ENCODE data around the gene SPRY1. TPM values are rescaled to one million over a fixed set of nuclear protein-coding genes. Genes with fewer than 3 reads are reported as not detected.
A peak's percentile ranks its signal among the peaks of the same experiment; 100 is the strongest.

Gene SPRY1
- total RNA-seq, 1 donor from 2014 or later: 86.6 TPM

DNA sequence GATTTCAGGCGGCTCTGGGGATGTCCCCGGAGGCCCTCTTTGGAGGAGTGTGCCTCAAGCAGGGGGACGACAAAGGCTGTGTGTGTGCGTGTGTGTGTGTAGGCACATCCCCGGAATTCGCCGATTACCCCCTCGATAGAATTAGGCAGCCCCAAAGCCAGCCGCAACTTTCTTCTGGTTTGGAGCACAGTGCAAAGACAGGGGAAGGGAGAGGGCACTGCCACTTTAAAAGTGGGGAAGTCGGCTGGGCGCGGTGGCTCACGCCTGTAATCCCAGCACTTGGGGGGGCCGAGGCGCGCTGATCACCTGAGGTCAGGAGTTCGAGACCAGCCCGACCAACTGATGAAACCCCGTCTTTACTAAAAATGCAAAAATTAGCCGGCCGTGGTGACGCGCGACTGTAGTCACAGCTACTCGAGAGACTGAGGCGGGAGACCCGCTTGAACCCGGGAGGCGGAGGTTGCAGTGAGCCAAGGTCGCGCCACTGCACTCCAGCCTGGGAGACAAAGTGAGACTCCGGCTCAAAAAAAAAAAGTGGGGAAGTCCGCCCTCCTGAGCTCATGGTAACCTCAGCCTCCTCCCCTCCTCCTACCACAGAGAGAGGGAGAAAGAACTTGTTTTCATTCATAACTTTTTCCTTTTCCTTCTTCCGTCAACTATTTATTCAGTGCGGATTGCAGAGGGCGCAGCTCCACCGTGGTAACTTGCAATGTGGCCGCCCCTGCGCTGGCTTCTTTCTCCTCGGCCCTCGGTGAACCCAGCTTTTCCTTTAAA, 2.4 kb downstream of the SPRY1 start:
- Histone ChIP-seq H3K4me1 (peaks cover 11% of the 10 kb centered on the region), H3K9me3 (no peaks in the 10 kb centered on the region), H3K4me3 (peak overlapping the region; percentile 75), H3K36me3 (peaks cover 26% of the 10 kb centered on the region), H3K27me3 (ENCODE audit: low read depth) (no peaks in the 10 kb centered on the region), H3K27ac (peak overlapping the region; percentile 93)
- DNase-seq (peak; percentile 83), ATAC-seq (peak; percentile 54 to 64)
- TF ChIP-seq, protein P1, sequence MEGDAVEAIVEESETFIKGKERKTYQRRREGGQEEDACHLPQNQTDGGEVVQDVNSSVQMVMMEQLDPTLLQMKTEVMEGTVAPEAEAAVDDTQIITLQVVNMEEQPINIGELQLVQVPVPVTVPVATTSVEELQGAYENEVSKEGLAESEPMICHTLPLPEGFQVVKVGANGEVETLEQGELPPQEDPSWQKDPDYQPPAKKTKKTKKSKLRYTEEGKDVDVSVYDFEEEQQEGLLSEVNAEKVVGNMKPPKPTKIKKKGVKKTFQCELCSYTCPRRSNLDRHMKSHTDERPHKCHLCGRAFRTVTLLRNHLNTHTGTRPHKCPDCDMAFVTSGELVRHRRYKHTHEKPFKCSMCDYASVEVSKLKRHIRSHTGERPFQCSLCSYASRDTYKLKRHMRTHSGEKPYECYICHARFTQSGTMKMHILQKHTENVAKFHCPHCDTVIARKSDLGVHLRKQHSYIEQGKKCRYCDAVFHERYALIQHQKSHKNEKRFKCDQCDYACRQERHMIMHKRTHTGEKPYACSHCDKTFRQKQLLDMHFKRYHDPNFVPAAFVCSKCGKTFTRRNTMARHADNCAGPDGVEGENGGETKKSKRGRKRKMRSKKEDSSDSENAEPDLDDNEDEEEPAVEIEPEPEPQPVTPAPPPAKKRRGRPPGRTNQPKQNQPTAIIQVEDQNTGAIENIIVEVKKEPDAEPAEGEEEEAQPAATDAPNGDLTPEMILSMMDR (IDR thresholded peaks at IDR 0.05): no peak
- intact Hi-C loops (cut with DNase I): loop anchor here (10.0 kb wide), 1 partner anchor 266 kb away; no protein-coding TSS in a partner anchor

DNA sequence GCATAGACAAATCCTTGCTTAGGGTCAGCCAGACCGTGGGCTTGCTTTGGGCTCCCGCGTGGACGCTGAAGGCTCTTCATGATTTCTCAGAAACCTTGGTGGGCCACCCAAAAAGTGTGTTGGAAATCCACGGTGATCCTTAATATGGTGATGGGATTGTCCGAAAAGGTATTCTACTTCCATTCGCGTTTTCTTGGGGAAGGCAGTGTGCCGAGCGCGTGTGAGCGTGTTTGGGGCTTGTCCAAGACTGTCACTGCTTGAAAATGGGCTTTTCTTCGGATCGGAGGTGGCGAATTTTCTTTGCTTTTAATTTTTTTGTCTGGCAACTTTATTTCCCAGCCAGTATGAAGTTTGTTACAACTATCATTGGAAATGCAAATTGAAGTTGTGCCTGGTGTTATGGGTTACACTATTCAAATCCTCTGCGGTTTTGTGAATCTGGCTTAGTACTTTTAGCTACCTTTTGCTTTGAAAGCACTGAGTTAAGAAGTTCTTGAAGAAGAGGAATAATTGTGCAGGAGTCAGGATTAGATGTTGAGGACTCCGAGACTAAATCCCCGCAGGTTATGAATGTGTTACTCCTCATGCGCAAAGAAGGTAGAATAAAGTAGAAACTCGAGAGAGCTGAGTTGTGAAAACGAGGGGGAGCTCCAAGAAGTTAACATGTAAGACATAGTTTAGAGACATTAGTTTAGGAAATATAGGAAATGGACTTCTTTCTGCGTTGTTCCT, 3.2 kb downstream of the SPRY1 start:
- H3K4me3 ChIP-seq: peak overlapping the region; percentile 75
- TF ChIP-seq, protein P1 (IDR thresholded peaks at IDR 0.05): no peak
- peaks cover 33% of the 10 kb centered on the region for H3K36me3 ChIP-seq
- no peaks in the 10 kb centered on the region for H3K9me3 ChIP-seq
- H3K27ac ChIP-seq: peak overlapping the region; percentile 93
- ATAC-seq (no peak), DNase-seq (no peak)
- H3K4me1 ChIP-seq: peaks cover 14% of the 10 kb centered on the region
- intact Hi-C loops (cut with DNase I): loop anchor here (10.0 kb wide), 1 partner anchor 265 kb away; no protein-coding TSS in a partner anchor
- no peaks in the 10 kb centered on the region for H3K27me3 ChIP-seq (ENCODE audit: low read depth)

DNA sequence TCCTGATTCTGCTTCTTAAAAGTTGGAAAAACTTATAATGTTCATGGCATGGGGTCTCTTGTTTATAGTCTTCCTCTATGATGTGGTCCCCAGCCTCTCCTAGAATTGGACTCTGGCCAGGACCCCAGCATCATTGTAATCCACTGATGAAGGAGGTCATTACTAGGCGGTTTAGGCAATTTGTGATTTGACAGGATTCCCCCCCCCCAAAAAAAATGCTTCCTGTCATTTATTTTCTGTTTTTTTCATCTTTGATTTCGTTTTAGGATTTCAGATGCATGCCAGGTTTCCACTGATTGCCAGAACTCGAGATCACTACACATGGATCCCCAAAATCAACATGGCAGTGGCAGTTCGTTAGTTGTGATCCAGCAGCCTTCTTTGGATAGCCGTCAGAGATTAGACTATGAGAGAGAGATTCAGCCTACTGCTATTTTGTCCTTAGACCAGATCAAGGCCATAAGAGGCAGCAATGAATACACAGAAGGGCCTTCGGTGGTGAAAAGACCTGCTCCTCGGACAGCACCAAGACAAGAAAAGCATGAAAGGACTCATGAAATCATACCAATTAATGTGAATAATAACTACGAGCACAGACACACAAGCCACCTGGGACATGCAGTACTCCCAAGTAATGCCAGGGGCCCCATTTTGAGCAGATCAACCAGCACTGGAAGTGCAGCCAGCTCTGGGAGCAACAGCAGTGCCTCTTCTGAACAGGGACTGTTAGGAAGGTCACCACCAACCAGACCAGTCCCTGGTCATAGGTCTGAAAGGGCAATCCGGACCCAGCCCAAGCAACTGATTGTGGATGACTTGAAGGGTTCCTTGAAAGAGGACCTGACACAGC, 4.9 kb downstream of the SPRY1 start:
- Histone ChIP-seq H3K36me3 (peaks cover 34% of the 10 kb centered on the region), H3K27me3 (ENCODE audit: low read depth) (no peaks in the 10 kb centered on the region), H3K4me1 (peaks cover 17% of the 10 kb centered on the region), H3K27ac (peak overlapping the region; percentile 93), H3K9me3 (no peaks in the 10 kb centered on the region), H3K4me3 (peak overlapping the region; percentile 75)
- ATAC-seq (no peak), DNase-seq (no peak)
- TF ChIP-seq, protein P1 (IDR thresholded peaks at IDR 0.05): no peak
- intact Hi-C loops (cut with DNase I): no loop called here

DNA sequence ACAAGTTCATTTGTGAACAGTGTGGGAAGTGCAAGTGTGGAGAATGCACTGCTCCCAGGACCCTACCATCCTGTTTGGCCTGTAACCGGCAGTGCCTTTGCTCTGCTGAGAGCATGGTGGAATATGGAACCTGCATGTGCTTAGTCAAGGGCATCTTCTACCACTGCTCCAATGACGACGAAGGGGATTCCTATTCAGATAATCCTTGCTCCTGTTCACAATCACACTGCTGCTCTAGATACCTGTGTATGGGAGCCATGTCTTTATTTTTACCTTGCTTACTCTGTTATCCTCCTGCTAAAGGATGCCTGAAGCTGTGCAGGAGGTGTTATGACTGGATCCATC, 5.5 kb downstream of the SPRY1 start:
- Histone ChIP-seq H3K36me3 (peaks cover 34% of the 10 kb centered on the region), H3K27me3 (ENCODE audit: low read depth) (no peaks in the 10 kb centered on the region), H3K27ac (peak overlapping the region; percentile 93), H3K9me3 (no peaks in the 10 kb centered on the region), H3K4me3 (peak overlapping the region; percentile 75), H3K4me1 (peaks cover 17% of the 10 kb centered on the region)
- intact Hi-C loops (cut with DNase I): no loop called here
- TF ChIP-seq, protein P1 (IDR thresholded peaks at IDR 0.05): no peak
- DNase-seq (no peak), ATAC-seq (no peak)

DNA sequence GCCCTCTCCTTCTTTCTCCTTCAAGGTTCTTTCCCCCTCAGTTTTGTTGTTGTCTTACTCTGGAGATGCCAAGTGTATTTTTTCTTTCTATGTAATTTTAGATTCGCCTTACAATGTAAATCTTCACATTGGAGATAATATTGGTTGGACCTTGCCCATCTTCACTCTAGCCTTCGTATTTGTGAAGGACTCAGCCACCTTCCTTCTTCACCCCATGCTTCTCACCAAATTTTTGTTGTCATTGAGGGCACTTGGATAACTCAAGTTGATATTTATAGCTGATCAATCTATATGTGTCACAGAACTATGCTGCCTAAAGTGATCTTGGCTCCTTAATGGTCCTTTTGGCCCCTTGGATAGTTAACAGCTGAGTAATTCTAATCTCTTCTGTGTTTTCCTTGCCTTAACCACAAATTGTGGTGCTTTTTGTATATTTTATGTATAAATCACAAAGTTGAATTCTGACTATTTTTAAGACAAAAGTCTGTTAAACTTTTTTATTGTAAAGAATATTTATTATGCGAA, 6.5 kb downstream of the SPRY1 start:
- TF ChIP-seq, protein P1 (IDR thresholded peaks at IDR 0.05): no peak
- no peak for DNase-seq
- ATAC-seq: no peak
- Histone ChIP-seq H3K4me3 (peak overlapping the region; percentile 75), H3K27me3 (ENCODE audit: low read depth) (no peaks in the 10 kb centered on the region), H3K27ac (no peak overlapping the region), H3K9me3 (no peaks in the 10 kb centered on the region), H3K36me3 (peaks cover 34% of the 10 kb centered on the region), H3K4me1 (peaks cover 17% of the 10 kb centered on the region)
- intact Hi-C loops (cut with DNase I): no loop called here
